Suprapubic skin (tissue), 4 donors: Measurements from ENCODE around the gene USP7. TPM values are rescaled to one million over a fixed set of nuclear protein-coding genes. Genes with fewer than 3 reads are reported as not detected.
"Not testable (repeated sequence)": the region's sequence is repeated elsewhere in the genome, so short reads cannot be mapped to it uniquely, and the experiment has no call there.

ENCODE experiments used
- DNase-seq, 2 donors: peaks; one replicate each; pipeline ENCODE4 v3.0.0-alpha.2; 2019; ENCODE audit warnings: low spot score in 2 of 2
- H3K27ac ChIP-seq: fragments of 200-600 bp; sonication (generic); one replicate; pipeline ENCODE4 v1.5.1; 2019
- H3K27me3 ChIP-seq: fragments of 200-600 bp; sonication (generic); one replicate; pipeline ENCODE4 v1.5.1; 2019
- H3K36me3 ChIP-seq: fragments of 200-600 bp; sonication (generic); one replicate; pipeline ENCODE4 v1.5.1; 2019
- H3K4me1 ChIP-seq: fragments of 200-600 bp; sonication (generic); one replicate; pipeline ENCODE4 v1.5.1; 2019
- H3K4me3 ChIP-seq: fragments of 200-600 bp; sonication (generic); one replicate; pipeline ENCODE4 v1.5.1; 2019; ENCODE audit warnings: mild to moderate bottlenecking
- H3K9me3 ChIP-seq: fragments of 200-600 bp; sonication (generic); one replicate; pipeline ENCODE4 v1.5.1; 2019
- CTCF ChIP-seq, 2 donors: fragments of 200-600 bp in 1 of 2; fragments of 450-650 bp in 1 of 2; sonication (generic) in 1 of 2; IDR thresholded peaks; one replicate each; pipeline ENCODE4 v1.5.1; 2016 to 2019; ENCODE audit warnings: antibody characterized with exemption in 2 of 2, mild to moderate bottlenecking in 1 of 2, moderate library complexity in 1 of 2
- EP300 ChIP-seq: sonication (generic); formaldehyde crosslinking; IDR thresholded peaks from one replicate; pipeline ENCODE4 v1.6.1; 2017; ENCODE audit warnings: antibody characterized with exemption
- POLR2A ChIP-seq, 2 donors: fragments of 450-650 bp; IDR thresholded peaks; one replicate each; pipeline ENCODE4 v1.6.1; 2017; ENCODE audit warnings: antibody characterized with exemption in 2 of 2, mild to moderate bottlenecking in 2 of 2, moderate library complexity in 2 of 2
- POLR2AphosphoS5 ChIP-seq, 3 donors: sonication (generic); formaldehyde crosslinking; IDR thresholded peaks; one replicate each; pipeline ENCODE4 v1.6.1; 2017; ENCODE audit warnings: antibody characterized with exemption in 3 of 3
- WGBS: methylation state at CpG from one replicate; pipeline ENCODE4 v1.1.5; 2018; 5-methylcytosine and 5-hydroxymethylcytosine counted together
- total RNA-seq, 4 donors: library from RNA; depleted of rRNA; stranded (reverse); fragments of >200 nt; gene quantifications; one replicate each; pipeline ENCODE4 v1.1.0, GENCODE V29; 2016

The USP7 gene
- total RNA-seq, 4 donors from 2014 or later = 94.7 to 135 (median 119) TPM

- Histone ChIP-seq H3K27ac (no peak overlapping the region), H3K9me3 (no peaks in the 10 kb centered on the region), H3K36me3 (no peaks in the 10 kb centered on the region), H3K4me1 (no peaks in the 10 kb centered on the region), H3K27me3 (no peaks in the 10 kb centered on the region), H3K4me3 (no peak overlapping the region)
- 68% methylated on average over 11 of the region's 11 CpGs for WGBS
- TF ChIP-seq POLR2AphosphoS5 (IDR thresholded peaks at IDR 0.05) (no peak), EP300 (no peak), POLR2A (IDR thresholded peaks at IDR 0.05) (no peak), CTCF (IDR thresholded peaks at IDR 0.05) (no peak)
- no peak for DNase-seq
These were observed 11.3 kb upstream of the USP7 start for GRCh38 chr16:8975039-8975438.

GRCh38 chr16:8972843-8973586 lies 9.3 kb upstream of the USP7 start:
- TF ChIP-seq POLR2A (IDR thresholded peaks at IDR 0.05) = no peak
- TF ChIP-seq EP300 = no peak
- no peak for TF ChIP-seq POLR2AphosphoS5 (IDR thresholded peaks at IDR 0.05)
- no peak for TF ChIP-seq CTCF (IDR thresholded peaks at IDR 0.05)
- H3K27me3 ChIP-seq = no peaks in the 10 kb centered on the region
- DNase-seq = no peak
- peaks cover 2% of the 10 kb centered on the region for H3K4me1 ChIP-seq
- H3K36me3 ChIP-seq = no peaks in the 10 kb centered on the region
- no peak overlapping the region for H3K27ac ChIP-seq
- 70% methylated on average over 7 of the region's 7 CpGs for WGBS
- no peak overlapping the region for H3K4me3 ChIP-seq
- no peaks in the 10 kb centered on the region for H3K9me3 ChIP-seq

- no peaks in the 10 kb centered on the region for H3K9me3 ChIP-seq
- no peak overlapping the region for H3K27ac ChIP-seq
These were observed 7.7 kb upstream of the USP7 start for GRCh38 chr16:8971416-8971815.

GRCh38 chr16:8969202-8969897 lies 5.6 kb upstream of the USP7 start:
- not testable (repeated sequence) for DNase-seq, H3K27ac ChIP-seq, H3K9me3 ChIP-seq, H3K27me3 ChIP-seq, H3K4me3 ChIP-seq, H3K36me3 ChIP-seq
- H3K4me1 ChIP-seq = peaks cover 22% of the 10 kb centered on the region
- WGBS = 44% methylated on average over 10 of the region's 10 CpGs

More at GRCh38 chr16:8971416-8971815, 7.7 kb upstream of the USP7 start:
- Histone ChIP-seq H3K4me3 (no peak overlapping the region), H3K36me3 (no peaks in the 10 kb centered on the region), H3K27me3 (no peaks in the 10 kb centered on the region), H3K4me1 (peaks cover 14% of the 10 kb centered on the region)
- DNase-seq = no peak
- TF ChIP-seq CTCF (IDR thresholded peaks at IDR 0.05) = no peak
- no peak for TF ChIP-seq EP300
- no peak for TF ChIP-seq POLR2AphosphoS5 (IDR thresholded peaks at IDR 0.05)
- no peak for TF ChIP-seq POLR2A (IDR thresholded peaks at IDR 0.05)
- 100% methylated on average over 1 of the region's 1 CpG for WGBS

- H3K27ac ChIP-seq, H3K4me3 ChIP-seq, H3K36me3 ChIP-seq, H3K9me3 ChIP-seq, DNase-seq, H3K27me3 ChIP-seq: not testable (repeated sequence)
- H3K4me1 ChIP-seq = peaks cover 25% of the 10 kb centered on the region
- WGBS = 81% methylated on average over 9 of the region's 9 CpGs
These were observed 4.3 kb upstream of the USP7 start for GRCh38 chr16:8968054-8968453.

- TF ChIP-seq POLR2A (IDR thresholded peaks at IDR 0.05) (no peak), EP300 (no peak), CTCF (IDR thresholded peaks at IDR 0.05) (no peak), POLR2AphosphoS5 (IDR thresholded peaks at IDR 0.05) (no peak)
- H3K4me1 ChIP-seq = peaks cover 27% of the 10 kb centered on the region
- WGBS = 46% methylated on average over 8 of the region's 8 CpGs
- no peaks in the 10 kb centered on the region for H3K36me3 ChIP-seq
- no peak for DNase-seq
- no peaks in the 10 kb centered on the region for H3K9me3 ChIP-seq
- H3K27ac ChIP-seq = no peak overlapping the region
- no peaks in the 10 kb centered on the region for H3K27me3 ChIP-seq
- H3K4me3 ChIP-seq = no peak overlapping the region
These were observed 3.6 kb upstream of the USP7 start for GRCh38 chr16:8967132-8967821.
